PC-3 (cell line): ENCODE measurements around the gene KRTAP9-3. TPM values are rescaled to one million over a fixed set of nuclear protein-coding genes. Genes with fewer than 3 reads are reported as not detected.
"Not testable (repeated sequence)": the region's sequence is repeated elsewhere in the genome, so short reads cannot be mapped to it uniquely, and the experiment has no call there.

ENCODE experiments used
- ATAC-seq: fragments of 200-7000 bp; cut with Tn5 transposase; 2 replicates; pipeline ENCODE4 v1.9.1; 2020; ENCODE audit warnings: mild to moderate bottlenecking, moderate library complexity
- BruUV-seq: library from RNA; stranded (reverse); fragments of 400-500 nt; replicated peaks from 2 replicates; lab custom pipeline; 2021; lab: Mats Ljungman, UMichigan
- CTCF ChIA-PET: fragments of 300-600 bp; sonication (Branson Sonifier 250); formaldehyde crosslinking; loops from one replicate; lab custom pipeline; 2022; ENCODE audit warnings: antibody characterized with exemption; lab: Charles Lee
- POLR2A ChIA-PET: fragments of 300-600 bp; sonication (Branson Sonifier 250); formaldehyde crosslinking; loops from one replicate; lab custom pipeline; 2022; ENCODE audit warnings: antibody characterized with exemption; ENCODE audit not compliant: unreplicated experiment; lab: Charles Lee
- DNase-seq: peaks from one replicate; pipeline ENCODE4 v3.0.0-alpha.2; 2015
- H2AFZ ChIP-seq: fragments of 300-600 bp; sonication (generic); 2 replicates; pipeline ENCODE4 v1.6.0; 2016; ENCODE audit warnings: antibody characterized with exemption, low read length
- H3F3A ChIP-seq: fragments of 300-600 bp; sonication (generic); one replicate; pipeline ENCODE4 v1.6.0; 2017; ENCODE audit warnings: antibody characterized with exemption, low read length, control low read depth, mild to moderate bottlenecking; ENCODE audit not compliant: unreplicated experiment
- H3K27ac ChIP-seq: fragments of 300-600 bp; sonication (generic); 2 replicates; pipeline ENCODE4 v1.5.1; 2016; ENCODE audit warnings: mild to moderate bottlenecking, low read length
- H3K27me3 ChIP-seq: fragments of 300-600 bp; sonication (generic); 2 replicates; pipeline ENCODE4 v1.6.1; 2016; ENCODE audit warnings: low read length, mixed read lengths
- H3K36me3 ChIP-seq: fragments of 300-600 bp; sonication (generic); 2 replicates; pipeline ENCODE4 v1.6.1; 2016; ENCODE audit warnings: low read depth, mixed run types, low read length, mixed read lengths
- H3K4me1 ChIP-seq: fragments of 300-600 bp; sonication (generic); 2 replicates; pipeline ENCODE4 v1.5.1; 2016; ENCODE audit warnings: low read length; ENCODE audit not compliant: insufficient read depth
- H3K4me2 ChIP-seq: fragments of 300-600 bp; sonication (generic); 2 replicates; pipeline ENCODE4 v1.6.0; 2016; ENCODE audit warnings: low read length
- H3K4me3 ChIP-seq: fragments of 300-600 bp; sonication (generic); 2 replicates; pipeline ENCODE4 v1.5.1; 2016; ENCODE audit warnings: mild to moderate bottlenecking, low read length, mixed read lengths
- H3K79me2 ChIP-seq: fragments of 300-600 bp; sonication (generic); 2 replicates; pipeline ENCODE4 v1.6.1; 2017; ENCODE audit warnings: low read length, mixed read lengths
- H3K9ac ChIP-seq: fragments of 300-600 bp; sonication (generic); 2 replicates; pipeline ENCODE4 v1.6.0; 2016; ENCODE audit warnings: mild to moderate bottlenecking, low read length
- H3K9me2 ChIP-seq: fragments of 300-600 bp; sonication (generic); replicated peaks from 2 replicates; pipeline ENCODE4 v1.6.1; 2016; ENCODE audit warnings: mixed run types, low read length, mixed read lengths
- H3K9me3 ChIP-seq: fragments of 300-600 bp; sonication (generic); 2 replicates; pipeline ENCODE4 v1.6.1; 2016; ENCODE audit warnings: low read length, mixed read lengths
- H4K20me1 ChIP-seq: fragments of 300-600 bp; sonication (generic); 2 replicates; pipeline ENCODE4 v1.6.1; 2016; ENCODE audit warnings: low read length, mixed read lengths
- CTCF ChIP-seq: fragments of 300-600 bp; sonication (generic); conservative IDR thresholded peaks from 2 replicates; pipeline ENCODE4 v1.5.1; 2017; ENCODE audit warnings: antibody characterized with exemption, low read depth, mild to moderate bottlenecking, low read length
- EZH2 ChIP-seq: fragments of 300-600 bp; sonication (generic); IDR thresholded peaks from one replicate; pipeline ENCODE4 v1.6.1; 2017; ENCODE audit warnings: antibody characterized with exemption, mild to moderate bottlenecking, low read length; ENCODE audit not compliant: unreplicated experiment
- EZH2phosphoT487 ChIP-seq: fragments of 300-600 bp; sonication (generic); IDR thresholded peaks from 2 replicates; pipeline ENCODE4 v1.6.1; 2018; ENCODE audit warnings: mild to moderate bottlenecking, antibody characterized with exemption, low read length, borderline replicate concordance
- intact Hi-C: fragments of 100-400 bp; cut with micrococcal nuclease; formaldehyde crosslinking; loops from 2 replicates; pipeline ENCODE4 v1.9.0; 2023
- total RNA-seq: library from RNA; depleted of rRNA; stranded (reverse); fragments of >200 nt; gene quantifications from 2 replicates; pipeline ENCODE4 v1.2.3, GENCODE V29; 2014

The KRTAP9-3 gene
- total RNA-seq, 1 experiment from 2014 or later = not detected

- CTCF ChIA-PET = no interaction called here
- TF ChIP-seq EZH2phosphoT487 = no peak
- TF ChIP-seq EZH2 = no peak
- no peak for TF ChIP-seq CTCF
- no TSS peak for BruUV-seq
- Histone ChIP-seq H3K79me2 (no peaks in the 10 kb centered on the region), H3K9ac (no peak overlapping the region), H3K4me2 (no peak overlapping the region), H3K36me3 (no peaks in the 10 kb centered on the region), H3K27me3 (no peaks in the 10 kb centered on the region), H4K20me1 (no peaks in the 10 kb centered on the region), H3K9me2 (no peaks in the 10 kb centered on the region), H3K4me3 (no peak overlapping the region), H2AFZ (no peak overlapping the region), H3K27ac (no peak overlapping the region), H3K9me3 (no peaks in the 10 kb centered on the region), H3K4me1 (no peaks in the 10 kb centered on the region), H3F3A (no peaks in the 10 kb centered on the region)
- intact Hi-C loops = no loop called here
- DNase-seq (no peak), ATAC-seq (no peak)
- POLR2A ChIA-PET = no interaction called here
Observed at GRCh38 chr17:41231731-41232130, 518 bp upstream of the KRTAP9-3 start.

- H3K9me2 ChIP-seq, H3K27me3 ChIP-seq, H3F3A ChIP-seq, H3K4me1 ChIP-seq, H3K4me3 ChIP-seq, H2AFZ ChIP-seq, ATAC-seq, H3K9ac ChIP-seq, DNase-seq, POLR2A ChIA-PET, BruUV-seq, H3K36me3 ChIP-seq, H3K79me2 ChIP-seq, CTCF ChIA-PET, H3K9me3 ChIP-seq, H3K27ac ChIP-seq, H4K20me1 ChIP-seq, intact Hi-C loops, H3K4me2 ChIP-seq: not testable (repeated sequence)
Observed at GRCh38 chr17:41237116-41237515, 4.9 kb downstream of the KRTAP9-3 start.

- POLR2A ChIA-PET, H3K27me3 ChIP-seq, H3K27ac ChIP-seq, H3K4me3 ChIP-seq, H3K36me3 ChIP-seq, CTCF ChIA-PET, H2AFZ ChIP-seq, H4K20me1 ChIP-seq, DNase-seq, intact Hi-C loops, H3F3A ChIP-seq, H3K9me2 ChIP-seq, H3K4me2 ChIP-seq, BruUV-seq, H3K9me3 ChIP-seq, H3K79me2 ChIP-seq, H3K4me1 ChIP-seq, H3K9ac ChIP-seq, ATAC-seq: not testable (repeated sequence)
Observed at GRCh38 chr17:41237949-41238437, 5.7 kb downstream of the KRTAP9-3 start, which contains the start of gene KRTAP9-8. Gene KRTAP9-8 (plus strand): TSS chr17:41237999. CDS start chr17:41238052, 53 bp downstream.

- H3K9me3 ChIP-seq, ATAC-seq, H3K27me3 ChIP-seq, CTCF ChIA-PET, H4K20me1 ChIP-seq, H3K4me2 ChIP-seq, H3K4me3 ChIP-seq, H3K79me2 ChIP-seq, POLR2A ChIA-PET, H3K9me2 ChIP-seq, H3K27ac ChIP-seq, intact Hi-C loops, H3F3A ChIP-seq, BruUV-seq, H3K9ac ChIP-seq, H2AFZ ChIP-seq, H3K4me1 ChIP-seq, H3K36me3 ChIP-seq, DNase-seq: not testable (repeated sequence)
Observed at GRCh38 chr17:41246995-41247787, 14.9 kb downstream of the KRTAP9-3 start.

- H3K36me3 ChIP-seq, H3F3A ChIP-seq, H3K4me1 ChIP-seq, intact Hi-C loops, H3K9me3 ChIP-seq, H3K27ac ChIP-seq, H3K9me2 ChIP-seq, H2AFZ ChIP-seq, POLR2A ChIA-PET, H3K27me3 ChIP-seq, BruUV-seq, H4K20me1 ChIP-seq, H3K9ac ChIP-seq, H3K4me3 ChIP-seq, H3K4me2 ChIP-seq, CTCF ChIA-PET, ATAC-seq, DNase-seq, H3K79me2 ChIP-seq: not testable (repeated sequence)
Observed at GRCh38 chr17:41249637-41250240, 17.5 kb downstream of the KRTAP9-3 start, which contains the start of gene KRTAP9-4. Gene KRTAP9-4 (plus strand): TSS chr17:41249687. CDS start chr17:41249721, 34 bp downstream.
